ENCODE data around the gene TUBGCP2. TPM values are rescaled to one million over a fixed set of nuclear protein-coding genes. Genes with fewer than 3 reads are reported as not detected.

TUBGCP2 gene
- total RNA-seq, 1 experiment from 2014 or later, result 35.9 TPM

DNA sequence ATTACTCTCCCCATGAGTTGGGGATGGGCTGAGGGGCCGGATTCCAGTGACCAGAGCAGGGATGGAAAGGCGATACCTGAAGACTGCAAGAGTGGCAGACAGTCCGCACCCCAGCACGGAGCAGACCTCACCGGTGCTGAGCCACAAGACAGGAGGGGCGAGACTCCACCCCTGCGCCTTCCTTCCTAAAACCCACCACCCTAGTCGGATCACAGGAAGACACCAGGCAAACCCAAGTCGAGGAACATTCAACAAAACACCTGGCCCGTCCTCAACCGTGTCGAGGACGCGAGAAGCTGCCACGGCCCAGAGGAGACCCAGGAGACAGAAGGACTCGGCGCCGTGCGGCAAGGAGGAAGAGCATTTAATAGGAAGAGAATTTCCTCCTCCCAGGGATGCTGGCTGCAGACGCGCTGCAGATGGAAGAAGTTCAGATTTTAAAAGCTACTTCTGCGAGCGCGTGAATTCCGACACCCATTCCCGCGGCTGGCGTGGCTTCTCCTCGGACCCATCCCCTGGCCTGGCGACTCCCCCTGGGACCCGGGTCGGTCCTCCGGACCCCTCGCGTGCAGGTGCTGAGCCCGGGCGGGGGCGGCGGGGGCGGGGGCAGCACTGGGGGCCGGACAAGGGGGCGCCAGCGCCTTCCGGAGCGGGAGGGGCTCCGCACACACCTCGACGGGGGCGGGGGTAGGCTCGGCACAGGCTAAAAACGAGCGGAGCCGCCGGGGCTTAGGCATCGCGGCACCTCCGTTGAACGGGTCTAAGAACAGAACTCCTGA, 79.2 kb downstream of the TUBGCP2 start:
- DNase-seq (ENCODE audit: low spot score), result no peak

Other genes with a start within 250 kb of the TUBGCP2 start
- gene ADGRA1, start 220.9 kb downstream of the TUBGCP2 start, total RNA-seq (2014; rRNA removed; shearing (Covaris generic)), result 0.24 and 0.43 TPM in 2 replicates
- 2.2 and 3.2 TPM in 2 replicates for gene KNDC1, start 148.7 kb downstream of the TUBGCP2 start, total RNA-seq (2014; rRNA removed; shearing (Covaris generic))
- not detected in 2 replicates for gene UTF1, start 78.7 kb downstream of the TUBGCP2 start, total RNA-seq (2014; rRNA removed; shearing (Covaris generic))
- gene VENTX, start 71.0 kb downstream of the TUBGCP2 start, total RNA-seq (2014; rRNA removed; shearing (Covaris generic)), result not detected in 2 replicates
- gene ADAM8, start 32.0 kb downstream of the TUBGCP2 start, total RNA-seq (2014; rRNA removed; shearing (Covaris generic)), result 0.31 and 0.93 TPM in 2 replicates
- gene ZNF511, start within 50 bp of the TUBGCP2 start, total RNA-seq (2014; rRNA removed; shearing (Covaris generic)), result 13.4 and 26.6 TPM in 2 replicates
- gene CALY, start 28.0 kb upstream of the TUBGCP2 start, total RNA-seq (2014; rRNA removed; shearing (Covaris generic)), result not detected in 2 replicates
- gene PRAP1, start 38.5 kb upstream of the TUBGCP2 start, total RNA-seq (2014; rRNA removed; shearing (Covaris generic)), result 0.60 TPM in 1 of 2 replicates, not detected in the other
- 6.6 and 9.6 TPM in 2 replicates for gene FUOM, start 49.1 kb upstream of the TUBGCP2 start, total RNA-seq (2014; rRNA removed; shearing (Covaris generic))
- gene ECHS1, start 64.5 kb upstream of the TUBGCP2 start, total RNA-seq (2014; rRNA removed; shearing (Covaris generic)), result 102 and 108 TPM in 2 replicates
- 5.3 and 6.1 TPM in 2 replicates for gene PAOX, start 70.4 kb upstream of the TUBGCP2 start, total RNA-seq (2014; rRNA removed; shearing (Covaris generic))
- 13.7 and 20.4 TPM in 2 replicates for gene MTG1, start 85.3 kb upstream of the TUBGCP2 start, total RNA-seq (2014; rRNA removed; shearing (Covaris generic))
- not detected in 2 replicates for gene SPRN, start 115.8 kb upstream of the TUBGCP2 start, total RNA-seq (2014; rRNA removed; shearing (Covaris generic))
- not detected in 2 replicates for gene SCART1, start 145.1 kb upstream of the TUBGCP2 start, total RNA-seq (2014; rRNA removed; shearing (Covaris generic))
- not detected in 2 replicates for gene CYP2E1, start 218.5 kb upstream of the TUBGCP2 start, total RNA-seq (2014; rRNA removed; shearing (Covaris generic))

Data from A172 (cell line).